ENCODE results near the gene LCA5. TPM values are rescaled to one million over a fixed set of nuclear protein-coding genes. Genes with fewer than 3 reads are reported as not detected.
"Not testable (repeated sequence)": the region's sequence is repeated elsewhere in the genome, so short reads cannot be mapped to it uniquely, and the experiment has no call there.

Gene LCA5
- 1 to 10 TPM in 1 of 2 donors, under 1 TPM in 1; 0.74 to 1.1 TPM for total RNA-seq

- Histone ChIP-seq H3K36me3 (no peaks in the 10 kb centered on the region), H3K9ac (ENCODE audit: low read depth in 2 of 2, low read length in 2 of 2) (peak within 1 kb of the TSS; percentile 73 to 82), H3K27ac (peak within 1 kb of the TSS; percentile 69), H3K27me3 (no peaks in the 10 kb centered on the region), H3K4me1 (no peaks in the 10 kb centered on the region), H3K4me3 (peak within 1 kb of the TSS; percentile 68), H3K9me3 (no peaks in the 10 kb centered on the region)
- peak; percentile 94 for DNase-seq
- intact Hi-C loops (cut with DNase I), result no loop called here
- no peak for TF ChIP-seq CTCF (IDR thresholded peaks at IDR 0.05)
Observed at GRCh38 chr6:79536954-79537747, at the start of gene LCA5. Gene LCA5 (minus strand): TSS chr6:79537430. CDS start chr6:79518894, 18,536 bp downstream.

GRCh38 chr6:79586548-79586947, 49.3 kb upstream of the LCA5 start:
- Histone ChIP-seq H3K27me3 (no peaks in the 10 kb centered on the region), H3K4me1 (no peaks in the 10 kb centered on the region), H3K27ac (no peak overlapping the region), H3K36me3 (no peaks in the 10 kb centered on the region), H3K9me3 (no peaks in the 10 kb centered on the region), H3K9ac (ENCODE audit: low read depth in 2 of 2, low read length in 2 of 2) (no peak overlapping the region), H3K4me3 (no peak overlapping the region)
- TF ChIP-seq CTCF (IDR thresholded peaks at IDR 0.05), result peak; percentile 53
- no peak for DNase-seq
- intact Hi-C loops (cut with DNase I), result no loop called here

DNA sequence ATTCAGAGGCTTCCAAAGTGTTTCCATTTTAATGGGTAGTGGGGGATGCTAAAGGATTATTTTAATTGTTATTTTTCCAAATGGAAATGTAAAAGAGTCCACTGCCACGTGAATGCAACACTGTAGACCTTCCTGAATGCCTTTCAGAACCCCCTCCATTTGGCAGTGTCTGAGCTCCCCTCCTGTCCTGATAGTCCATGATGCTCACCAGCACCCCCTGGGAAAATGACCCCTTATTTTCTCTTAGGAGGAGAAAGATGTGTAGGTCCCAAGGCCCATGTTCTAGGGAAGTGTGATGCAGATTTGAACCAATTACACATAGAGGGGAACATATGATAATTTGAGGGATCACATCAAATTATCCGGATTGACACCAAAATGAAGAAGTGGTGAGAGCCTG, 47.1 kb upstream of the LCA5 start:
- no peak for TF ChIP-seq CTCF (IDR thresholded peaks at IDR 0.05)

GRCh38 chr6:79577926-79578325, 40.7 kb upstream of the LCA5 start:
- DNase-seq; H3K9ac ChIP-seq (ENCODE audit: low read depth in 2 of 2, low read length in 2 of 2); H3K36me3 ChIP-seq; H3K27me3 ChIP-seq; H3K9me3 ChIP-seq; H3K4me1 ChIP-seq; H3K27ac ChIP-seq; intact Hi-C loops (cut with DNase I); H3K4me3 ChIP-seq: not testable (repeated sequence)

More for the DNA sequence above, 47.1 kb upstream of the LCA5 start:
- intact Hi-C loops (cut with DNase I), result no loop called here
- no peak for DNase-seq
- Histone ChIP-seq H3K9ac (ENCODE audit: low read depth in 2 of 2, low read length in 2 of 2) (no peak overlapping the region), H3K27me3 (no peaks in the 10 kb centered on the region), H3K4me1 (no peaks in the 10 kb centered on the region), H3K27ac (no peak overlapping the region), H3K4me3 (no peak overlapping the region), H3K9me3 (no peaks in the 10 kb centered on the region), H3K36me3 (no peaks in the 10 kb centered on the region)

DNA sequence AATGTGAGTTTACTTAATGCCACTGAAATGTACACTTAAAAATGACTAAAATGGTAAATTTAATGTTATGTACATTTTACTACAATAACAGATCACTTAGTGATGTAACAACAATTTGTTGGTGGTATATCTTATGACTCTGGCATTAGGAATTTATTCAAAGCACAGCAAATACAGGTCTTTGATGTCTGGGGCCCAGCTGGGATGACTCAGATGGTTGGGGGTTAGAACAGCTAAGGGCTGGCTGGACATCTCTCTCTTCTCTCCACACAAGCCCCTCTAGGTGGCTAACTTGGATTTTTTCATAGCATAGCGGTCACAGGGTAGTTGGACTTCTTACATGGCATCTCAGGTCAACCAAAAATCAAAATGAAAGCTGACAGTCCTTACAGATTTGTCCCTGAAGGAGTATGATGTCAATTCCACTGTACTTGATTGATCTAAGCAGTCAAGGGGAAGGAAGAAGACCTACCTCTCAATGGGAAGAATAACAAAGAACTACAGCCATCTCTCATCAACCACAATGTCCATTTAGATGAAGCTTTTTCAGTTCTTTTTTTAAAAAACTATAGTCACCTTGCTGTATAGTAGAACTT, 37.5 kb upstream of the LCA5 start:
- Histone ChIP-seq H3K27me3 (no peaks in the 10 kb centered on the region), H3K4me3 (no peak overlapping the region), H3K27ac (no peak overlapping the region), H3K36me3 (no peaks in the 10 kb centered on the region), H3K4me1 (no peaks in the 10 kb centered on the region), H3K9ac (ENCODE audit: low read depth in 2 of 2, low read length in 2 of 2) (no peak overlapping the region), H3K9me3 (no peaks in the 10 kb centered on the region)
- intact Hi-C loops (cut with DNase I), result loop anchor here (5.0 kb wide), 1 partner anchor 98 kb away; no protein-coding TSS in a partner anchor
- DNase-seq, result no peak
- TF ChIP-seq CTCF (IDR thresholded peaks at IDR 0.05), result no peak

DNA sequence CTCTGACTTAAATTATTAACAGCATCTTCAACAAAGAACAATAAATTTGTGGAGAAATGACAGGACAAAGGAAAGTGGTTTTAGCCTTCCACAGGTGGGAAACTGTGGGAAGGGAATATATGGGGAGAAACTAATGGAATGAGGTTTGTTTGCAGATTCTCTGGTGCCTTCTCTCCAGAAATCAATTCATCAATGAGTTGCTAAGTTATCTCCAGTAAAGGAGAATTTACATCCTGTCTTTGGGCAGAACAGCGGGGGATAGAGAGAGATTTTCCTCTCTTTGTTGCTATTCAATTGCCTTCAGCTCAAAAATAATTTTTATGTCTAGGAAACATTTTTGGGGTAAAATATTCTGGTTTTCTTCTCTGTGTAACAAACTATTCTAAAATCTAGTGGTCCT, 36.9 kb upstream of the LCA5 start:
- Histone ChIP-seq H3K36me3 (no peaks in the 10 kb centered on the region), H3K9me3 (no peaks in the 10 kb centered on the region), H3K27ac (no peak overlapping the region), H3K4me1 (no peaks in the 10 kb centered on the region), H3K27me3 (no peaks in the 10 kb centered on the region), H3K9ac (ENCODE audit: low read depth in 2 of 2, low read length in 2 of 2) (no peak overlapping the region), H3K4me3 (no peak overlapping the region)
- TF ChIP-seq CTCF (IDR thresholded peaks at IDR 0.05), result no peak
- DNase-seq, result no peak
- intact Hi-C loops (cut with DNase I), result loop anchor here (5.0 kb wide), 1 partner anchor 98 kb away; no protein-coding TSS in a partner anchor

Measured in colonic mucosa (tissue), 4 donors.